Lung (tissue), 12 donors: Measurements from ENCODE around the gene IL17B. TPM values are rescaled to one million over a fixed set of nuclear protein-coding genes. Genes with fewer than 3 reads are reported as not detected.

Experiments used
- ATAC-seq: fragments of 200-7000 bp; cut with Tn5 transposase; one replicate; pipeline ENCODE4 v1.9.1; 2020; ENCODE audit warnings: moderate number of reproducible peaks; ENCODE audit not compliant: insufficient read depth, low FRiP score
- DNase-seq, 3 donors: peaks; one replicate each; pipeline ENCODE4 v3.0.0-alpha.2; 2013 to 2017
- H3K27ac ChIP-seq, 2 donors: one replicate each; pipeline ENCODE4 v1.5.1; 2013; ENCODE audit warnings: mild to moderate bottlenecking in 2 of 2, moderate library complexity in 2 of 2, control low read depth in 1 of 2, inconsistent platforms in 1 of 2, low read depth in 1 of 2, low read length in 1 of 2
- H3K27me3 ChIP-seq, 3 donors: one replicate each; pipeline ENCODE4 v1.5.1; 2013; ENCODE audit warnings: low read length in 2 of 3; ENCODE audit not compliant: control insufficient read depth in 3 of 3, insufficient read depth in 3 of 3
- H3K36me3 ChIP-seq, 4 donors: one replicate each; pipeline ENCODE4 v1.5.1; 2013; ENCODE audit warnings: low read length in 4 of 4, mild to moderate bottlenecking in 1 of 4, moderate library complexity in 1 of 4; ENCODE audit not compliant: control insufficient read depth in 4 of 4, insufficient read depth in 4 of 4
- H3K4me1 ChIP-seq, 5 donors: one replicate each; pipeline ENCODE4 v1.5.1; 2013; ENCODE audit warnings: low read length in 5 of 5, mild to moderate bottlenecking in 2 of 5, moderate library complexity in 1 of 5; ENCODE audit not compliant: control insufficient read depth in 5 of 5, insufficient read depth in 5 of 5
- H3K4me3 ChIP-seq: one replicate; pipeline ENCODE4 v1.5.1; 2013; ENCODE audit warnings: mild to moderate bottlenecking, control low read depth, moderate library complexity
- H3K9ac ChIP-seq, 2 donors: one replicate each; pipeline ENCODE4 v1.5.1; 2013; ENCODE audit warnings: low read length in 2 of 2, control low read depth in 1 of 2; ENCODE audit not compliant: insufficient read depth in 1 of 2
- H3K9me3 ChIP-seq, 4 donors: one replicate each; pipeline ENCODE4 v1.5.1; 2013; ENCODE audit warnings: low read length in 3 of 4, mild to moderate bottlenecking in 1 of 4, moderate library complexity in 1 of 4; ENCODE audit not compliant: control insufficient read depth in 4 of 4, insufficient read depth in 3 of 4
- CTCF ChIP-seq: IDR thresholded peaks from 2 replicates; pipeline ENCODE4 v1.5.1; 2012; ENCODE audit warnings: mild to moderate bottlenecking; ENCODE audit errors: control extremely low read depth, extremely low read depth
- WGBS, 2 donors: extraction: QIAGEN DNeasy Blood & Tissue Kit; methylation state at CpG; one replicate each; pipeline ENCODE4 v1.1.7; 2013; 5-methylcytosine and 5-hydroxymethylcytosine counted together
- polyA plus RNA-seq, 2 donors: library from polyadenylated mRNA; stranded (reverse); fragments of 200-250 nt; gene quantifications; one replicate each; pipeline ENCODE4 v1.2.1, GENCODE V29; 2013
- total RNA-seq, 2 donors: library from RNA; depleted of rRNA in 1 of 2; stranded (reverse); fragments of >200 nt in 1 of 2; gene quantifications; one replicate each; pipeline ENCODE4 v1.2.1, GENCODE V29; 2014 to 2021
- donor health status: control.
- donor health status: control.
- donor health status: Bipolar disorder and iron deficiency.
- donor health status: healthy.
- donor health status: DM: yes; HTN: yes; CAD: no.

IL17B gene
- total and polyA plus RNA-seq, 4 donors, result 0.26 to 1.3 (median 0.39) TPM

- WGBS, 2 donors, result 60 to 71% methylated on average over 9 of the region's 9 CpGs
- H3K27ac ChIP-seq, result peak overlapping the region; percentile 67 to 84
- TF ChIP-seq CTCF, result no peak
- ATAC-seq (no peak), DNase-seq (no peak)
- H3K4me1 ChIP-seq, result peaks cover 8 to 93% (median 57%) of the 10 kb centered on the region in 5 donors
- H3K9me3 ChIP-seq, result no peaks in the 10 kb centered on the region
- H3K36me3 ChIP-seq, result peaks cover 0 to 23% (median 5%) of the 10 kb centered on the region in 4 donors
- no peak overlapping the region for H3K4me3 ChIP-seq
- no peaks in the 10 kb centered on the region for H3K27me3 ChIP-seq
- H3K9ac ChIP-seq, result peak overlapping the region in 1 of 2 donors; percentile 62
Observed at GRCh38 chr5:149417711-149418368, 38.7 kb upstream of the IL17B start.

- H3K9me3 ChIP-seq, result no peaks in the 10 kb centered on the region
- H3K27ac ChIP-seq, result peak overlapping the region; percentile 43 to 67
- WGBS, 2 donors, result 30 to 53% methylated on average over 8 of the region's 8 CpGs
- H3K4me1 ChIP-seq, result peaks cover 8 to 95% (median 51%) of the 10 kb centered on the region in 5 donors
- TF ChIP-seq CTCF, result no peak
- peak overlapping the region in 1 of 2 donors; percentile 78 for H3K9ac ChIP-seq
- peak; percentile 92 to 99 (median 99) for DNase-seq
- H3K36me3 ChIP-seq, result peaks cover 0 to 23% (median 5%) of the 10 kb centered on the region in 4 donors
- no peak overlapping the region for H3K4me3 ChIP-seq
- ATAC-seq, result no peak
- no peaks in the 10 kb centered on the region for H3K27me3 ChIP-seq
Observed at GRCh38 chr5:149416987-149417710, 38.1 kb upstream of the IL17B start.

GRCh38 chr5:149415066-149415967, 36.2 kb upstream of the IL17B start:
- Histone ChIP-seq H3K9me3 (no peaks in the 10 kb centered on the region), H3K4me1 (peaks cover 8 to 94% (median 45%) of the 10 kb centered on the region in 5 donors), H3K4me3 (no peak overlapping the region), H3K36me3 (peaks cover 0 to 20% (median 5%) of the 10 kb centered on the region in 4 donors), H3K9ac (no peak overlapping the region), H3K27ac (peak overlapping the region; percentile 37 to 70), H3K27me3 (no peaks in the 10 kb centered on the region)
- 79 to 93% methylated on average over 10 of the region's 10 CpGs for WGBS, 2 donors
- no peak for ATAC-seq
- no peak for TF ChIP-seq CTCF
- peak in 2 of 3 donors; percentile 33 to 39 for DNase-seq
